ENCODE measurements around the gene C19orf38.

GRCh38 chr19:10800488-10800887 lies 47.7 kb upstream of the C19orf38 start:
- TF ChIP-seq, protein P1, sequence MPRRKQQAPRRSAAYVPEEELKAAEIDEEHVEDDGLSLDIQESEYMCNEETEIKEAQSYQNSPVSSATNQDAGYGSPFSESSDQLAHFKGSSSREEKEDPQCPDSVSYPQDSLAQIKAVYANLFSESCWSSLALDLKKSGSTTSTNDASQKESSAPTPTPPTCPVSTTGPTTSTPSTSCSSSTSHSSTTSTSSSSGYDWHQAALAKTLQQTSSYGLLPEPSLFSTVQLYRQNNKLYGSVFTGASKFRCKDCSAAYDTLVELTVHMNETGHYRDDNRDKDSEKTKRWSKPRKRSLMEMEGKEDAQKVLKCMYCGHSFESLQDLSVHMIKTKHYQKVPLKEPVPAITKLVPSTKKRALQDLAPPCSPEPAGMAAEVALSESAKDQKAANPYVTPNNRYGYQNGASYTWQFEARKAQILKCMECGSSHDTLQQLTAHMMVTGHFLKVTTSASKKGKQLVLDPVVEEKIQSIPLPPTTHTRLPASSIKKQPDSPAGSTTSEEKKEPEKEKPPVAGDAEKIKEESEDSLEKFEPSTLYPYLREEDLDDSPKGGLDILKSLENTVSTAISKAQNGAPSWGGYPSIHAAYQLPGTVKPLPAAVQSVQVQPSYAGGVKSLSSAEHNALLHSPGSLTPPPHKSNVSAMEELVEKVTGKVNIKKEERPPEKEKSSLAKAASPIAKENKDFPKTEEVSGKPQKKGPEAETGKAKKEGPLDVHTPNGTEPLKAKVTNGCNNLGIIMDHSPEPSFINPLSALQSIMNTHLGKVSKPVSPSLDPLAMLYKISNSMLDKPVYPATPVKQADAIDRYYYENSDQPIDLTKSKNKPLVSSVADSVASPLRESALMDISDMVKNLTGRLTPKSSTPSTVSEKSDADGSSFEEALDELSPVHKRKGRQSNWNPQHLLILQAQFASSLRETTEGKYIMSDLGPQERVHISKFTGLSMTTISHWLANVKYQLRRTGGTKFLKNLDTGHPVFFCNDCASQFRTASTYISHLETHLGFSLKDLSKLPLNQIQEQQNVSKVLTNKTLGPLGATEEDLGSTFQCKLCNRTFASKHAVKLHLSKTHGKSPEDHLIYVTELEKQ (CRISPR knock-in tag; IDR thresholded peaks at IDR 0.05): no peak
- no peak for TF ChIP-seq TBL1XR1 (IDR thresholded peaks at IDR 0.05; ENCODE audit: low read length in 2 of 2)
- no peak for TF ChIP-seq MNT (conservative IDR thresholded peaks at IDR 0.05)
- TF ChIP-seq TGIF2 (CRISPR knock-in tag; IDR thresholded peaks at IDR 0.05): no peak
- no peak for TF ChIP-seq HDAC3 (IDR thresholded peaks at IDR 0.05; ENCODE audit: borderline replicate concordance, partially characterized antibody)
- TF ChIP-seq, protein P2, sequence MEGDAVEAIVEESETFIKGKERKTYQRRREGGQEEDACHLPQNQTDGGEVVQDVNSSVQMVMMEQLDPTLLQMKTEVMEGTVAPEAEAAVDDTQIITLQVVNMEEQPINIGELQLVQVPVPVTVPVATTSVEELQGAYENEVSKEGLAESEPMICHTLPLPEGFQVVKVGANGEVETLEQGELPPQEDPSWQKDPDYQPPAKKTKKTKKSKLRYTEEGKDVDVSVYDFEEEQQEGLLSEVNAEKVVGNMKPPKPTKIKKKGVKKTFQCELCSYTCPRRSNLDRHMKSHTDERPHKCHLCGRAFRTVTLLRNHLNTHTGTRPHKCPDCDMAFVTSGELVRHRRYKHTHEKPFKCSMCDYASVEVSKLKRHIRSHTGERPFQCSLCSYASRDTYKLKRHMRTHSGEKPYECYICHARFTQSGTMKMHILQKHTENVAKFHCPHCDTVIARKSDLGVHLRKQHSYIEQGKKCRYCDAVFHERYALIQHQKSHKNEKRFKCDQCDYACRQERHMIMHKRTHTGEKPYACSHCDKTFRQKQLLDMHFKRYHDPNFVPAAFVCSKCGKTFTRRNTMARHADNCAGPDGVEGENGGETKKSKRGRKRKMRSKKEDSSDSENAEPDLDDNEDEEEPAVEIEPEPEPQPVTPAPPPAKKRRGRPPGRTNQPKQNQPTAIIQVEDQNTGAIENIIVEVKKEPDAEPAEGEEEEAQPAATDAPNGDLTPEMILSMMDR (IDR thresholded peaks at IDR 0.05 in 2 of 3, conservative IDR thresholded peaks at IDR 0.05 in 1 of 3; ENCODE audit: insufficient read depth in 2 of 3, low read depth in 1 of 3, low read length in 3 of 3): no peak
- TF ChIP-seq ERF (CRISPR knock-in tag; IDR thresholded peaks at IDR 0.05): no peak
- TF ChIP-seq, protein P3, sequence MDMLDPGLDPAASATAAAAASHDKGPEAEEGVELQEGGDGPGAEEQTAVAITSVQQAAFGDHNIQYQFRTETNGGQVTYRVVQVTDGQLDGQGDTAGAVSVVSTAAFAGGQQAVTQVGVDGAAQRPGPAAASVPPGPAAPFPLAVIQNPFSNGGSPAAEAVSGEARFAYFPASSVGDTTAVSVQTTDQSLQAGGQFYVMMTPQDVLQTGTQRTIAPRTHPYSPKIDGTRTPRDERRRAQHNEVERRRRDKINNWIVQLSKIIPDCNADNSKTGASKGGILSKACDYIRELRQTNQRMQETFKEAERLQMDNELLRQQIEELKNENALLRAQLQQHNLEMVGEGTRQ (CRISPR knock-in tag; IDR thresholded peaks at IDR 0.05): no peak
- TF ChIP-seq SP2 (IDR thresholded peaks at IDR 0.05; ENCODE audit: extremely low read depth, low read depth, low read length, poor library complexity, severe bottlenecking): no peak
- TF ChIP-seq EZH2 (IDR thresholded peaks at IDR 0.05; ENCODE audit: borderline replicate concordance, low read depth, low read length): no peak
- TF ChIP-seq BRD4 (IDR thresholded peaks at IDR 0.05): no peak
- TF ChIP-seq, protein P4, sequence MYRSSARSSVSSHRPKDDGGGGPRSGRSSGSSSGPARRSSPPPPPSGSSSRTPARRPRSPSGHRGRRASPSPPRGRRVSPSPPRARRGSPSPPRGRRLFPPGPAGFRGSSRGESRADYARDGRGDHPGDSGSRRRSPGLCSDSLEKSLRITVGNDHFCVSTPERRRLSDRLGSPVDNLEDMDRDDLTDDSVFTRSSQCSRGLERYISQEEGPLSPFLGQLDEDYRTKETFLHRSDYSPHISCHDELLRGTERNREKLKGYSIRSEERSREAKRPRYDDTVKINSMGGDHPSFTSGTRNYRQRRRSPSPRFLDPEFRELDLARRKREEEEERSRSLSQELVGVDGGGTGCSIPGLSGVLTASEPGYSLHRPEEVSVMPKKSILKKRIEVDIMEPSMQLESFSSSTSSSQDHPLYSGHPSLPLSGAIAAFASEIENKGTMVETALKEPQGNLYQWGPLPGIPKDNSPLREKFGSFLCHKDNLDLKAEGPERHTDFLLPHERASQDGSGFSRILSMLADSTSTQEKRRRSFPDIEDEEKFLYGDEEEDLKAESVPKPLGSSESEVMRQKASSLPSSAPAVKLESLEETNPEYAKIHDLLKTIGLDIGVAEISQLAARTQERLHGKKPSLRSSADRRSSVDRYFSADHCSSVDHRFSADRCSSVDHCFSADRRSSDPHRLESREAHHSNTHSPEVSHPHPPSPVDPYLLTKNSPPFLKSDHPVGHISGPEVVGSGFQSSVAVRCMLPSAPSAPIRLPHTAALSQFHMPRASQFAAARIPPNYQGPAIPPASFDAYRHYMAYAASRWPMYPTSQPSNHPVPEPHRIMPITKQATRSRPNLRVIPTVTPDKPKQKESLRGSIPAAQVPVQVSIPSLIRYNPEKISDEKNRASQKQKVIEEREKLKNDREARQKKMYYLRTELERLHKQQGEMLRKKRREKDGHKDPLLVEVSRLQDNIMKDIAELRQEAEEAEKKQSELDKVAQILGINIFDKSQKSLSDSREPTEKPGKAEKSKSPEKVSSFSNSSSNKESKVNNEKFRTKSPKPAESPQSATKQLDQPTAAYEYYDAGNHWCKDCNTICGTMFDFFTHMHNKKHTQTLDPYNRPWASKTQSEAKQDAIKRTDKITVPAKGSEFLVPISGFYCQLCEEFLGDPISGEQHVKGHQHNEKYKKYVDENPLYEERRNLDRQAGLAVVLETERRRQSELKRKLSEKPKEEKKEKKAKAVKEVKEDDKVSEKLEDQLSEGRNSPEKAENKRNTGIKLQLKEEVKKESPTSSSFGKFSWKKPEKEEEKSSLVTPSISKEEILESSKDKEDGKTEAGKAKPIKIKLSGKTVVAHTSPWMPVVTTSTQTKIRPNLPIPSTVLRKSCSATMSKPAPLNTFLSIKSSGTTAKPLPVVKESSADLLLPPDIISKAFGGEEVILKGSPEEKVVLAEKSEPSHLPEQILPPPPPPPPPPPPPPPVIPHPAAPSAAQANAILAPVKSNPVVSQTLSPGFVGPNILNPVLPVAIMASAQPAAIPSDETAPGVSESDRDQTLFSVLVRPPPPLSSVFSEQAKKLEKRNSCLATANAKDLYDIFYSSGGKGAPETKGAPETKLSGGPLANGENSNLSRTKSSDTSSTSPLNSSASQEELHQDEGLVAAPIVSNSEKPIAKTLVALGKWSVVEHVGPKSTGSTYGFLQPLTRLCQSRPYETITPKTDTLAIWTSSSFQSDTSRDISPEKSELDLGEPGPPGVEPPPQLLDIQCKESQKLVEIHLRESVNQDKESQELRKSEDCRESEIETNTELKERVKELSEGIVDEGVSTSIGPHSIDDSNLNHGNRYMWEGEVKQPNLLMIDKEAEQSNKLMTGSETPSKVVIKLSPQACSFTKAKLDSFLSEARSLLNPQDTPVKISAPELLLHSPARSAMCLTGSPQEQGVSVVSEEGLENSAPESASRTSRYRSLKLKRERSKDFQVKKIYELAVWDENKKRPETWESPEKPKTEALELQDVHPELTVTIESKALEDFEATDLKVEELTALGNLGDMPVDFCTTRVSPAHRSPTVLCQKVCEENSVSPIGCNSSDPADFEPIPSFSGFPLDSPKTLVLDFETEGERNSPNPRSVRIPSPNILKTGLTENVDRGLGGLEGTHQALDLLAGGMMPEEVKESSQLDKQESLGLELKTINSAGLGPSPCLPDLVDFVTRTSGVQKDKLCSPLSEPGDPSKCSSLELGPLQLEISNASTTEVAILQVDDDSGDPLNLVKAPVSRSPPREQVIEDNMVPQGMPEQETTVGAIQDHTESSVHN (IDR thresholded peaks at IDR 0.05; ENCODE audit: borderline replicate concordance in 1 of 2, low read depth in 1 of 2): no peak
- no peak for TF ChIP-seq CREB1 (IDR thresholded peaks at IDR 0.05)
- TF ChIP-seq CREB1 (CRISPR knock-in tag; IDR thresholded peaks at IDR 0.05): no peak

All from K562 (cell line).